Stimulated activated CD4-positive, alpha-beta T cell treated with anti-CD3 and anti-CD28 coated beads, Interleukin-12 subunit alpha, Interleukin-12 subunit beta, amount 100 ng/mL, for 4 hours (primary cell): ENCODE results near the gene COX19.

Source experiments
- DNase-seq: peaks from one replicate; pipeline ENCODE4 v3.0.0-alpha.2; 2020

Gene COX19

DNA sequence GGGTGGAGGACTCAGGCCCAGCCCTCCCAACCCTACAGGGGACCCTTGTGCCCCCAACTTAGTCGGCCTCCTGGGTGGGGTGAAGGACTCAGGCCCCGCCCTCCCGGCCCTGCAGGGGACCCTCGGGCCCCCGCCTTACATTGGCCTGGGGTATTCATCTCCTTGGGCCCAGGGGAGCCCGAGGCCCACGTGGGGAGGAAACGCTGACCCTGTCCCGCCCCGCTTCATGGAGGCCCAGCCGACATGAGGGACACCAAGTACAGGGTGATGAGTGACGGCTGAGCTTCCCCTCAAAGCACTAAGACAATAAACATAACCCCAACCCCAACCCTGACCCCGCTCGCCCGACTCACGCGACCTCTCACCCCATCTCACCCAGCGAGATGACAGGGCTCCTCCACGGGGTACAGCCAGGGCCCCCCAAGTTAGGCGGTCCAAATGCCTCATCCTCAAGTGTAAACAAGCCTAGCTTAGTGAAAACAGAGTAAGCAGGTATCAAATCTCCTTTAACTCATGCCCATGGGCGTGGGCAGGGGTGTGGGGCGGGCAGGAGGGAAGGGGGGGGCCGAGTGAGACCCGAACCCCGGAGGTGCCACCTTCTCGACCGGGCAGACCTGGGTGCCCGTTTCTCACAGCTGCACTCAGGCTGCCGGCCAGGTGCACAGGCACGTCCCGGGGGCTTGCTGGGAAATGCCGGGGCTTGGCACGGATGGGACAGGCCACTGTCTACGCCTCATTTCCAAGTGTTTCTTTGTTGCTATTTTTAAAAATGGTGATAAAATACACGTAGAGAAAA is 15.8 kb upstream of the COX19 start:
- no peak for DNase-seq

DNA sequence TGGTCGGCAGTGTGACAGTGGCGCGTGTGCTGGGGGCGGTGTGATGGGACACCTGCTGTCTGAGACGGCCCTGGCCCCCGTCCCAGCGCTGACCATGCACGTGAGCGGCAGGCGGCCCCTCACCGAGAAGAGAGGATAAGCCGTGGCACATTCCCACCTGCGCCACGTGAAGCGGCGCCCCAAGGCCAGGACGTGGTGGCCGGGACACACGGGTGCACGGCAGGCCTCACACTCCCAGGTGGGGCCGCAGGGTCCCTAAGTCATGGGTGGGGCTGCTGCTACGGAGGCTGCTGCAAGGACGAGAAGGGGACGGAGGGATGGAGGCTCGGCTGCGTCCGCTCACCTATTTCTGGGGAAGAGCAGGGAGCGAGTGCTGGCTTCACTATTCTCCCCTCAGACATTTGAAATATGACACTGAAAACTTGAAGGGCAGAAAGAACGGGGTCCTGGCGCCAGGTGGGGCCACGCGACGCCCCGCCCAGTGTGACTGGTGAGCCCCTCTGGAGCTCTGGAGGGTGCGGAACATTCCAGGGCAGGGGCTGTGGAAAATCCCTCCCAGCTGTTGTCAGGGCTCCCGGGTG is 15.1 kb upstream of the COX19 start:
- no peak for DNase-seq

DNA sequence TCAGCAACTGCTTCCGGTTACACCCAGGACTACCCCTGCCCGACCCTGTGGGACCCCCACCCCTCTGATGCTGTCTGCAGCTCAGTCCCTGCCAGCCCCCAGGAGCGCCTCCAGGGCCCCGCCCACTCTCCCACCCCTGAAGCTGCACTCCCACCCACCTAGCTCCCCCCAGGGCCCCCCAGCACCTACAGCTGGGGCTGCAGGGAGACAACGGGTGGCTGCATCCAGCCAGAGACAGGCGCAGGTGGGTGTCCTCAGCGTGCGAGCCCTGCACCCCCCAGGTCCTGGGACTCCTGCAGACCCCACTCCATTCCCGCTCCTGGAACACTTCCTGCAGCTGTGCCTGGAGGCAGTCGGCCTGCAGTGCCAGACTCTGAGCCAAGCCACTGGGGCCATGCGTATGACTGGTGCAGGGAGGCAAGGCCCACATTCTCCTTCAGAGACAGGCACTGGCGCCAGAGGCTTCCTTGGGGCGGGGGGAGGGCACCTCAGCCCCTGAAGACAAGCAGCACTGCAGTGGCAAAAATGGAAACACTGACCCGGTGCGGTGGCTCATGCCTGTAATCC is 13.7 kb upstream of the COX19 start:
- no peak for DNase-seq

DNA sequence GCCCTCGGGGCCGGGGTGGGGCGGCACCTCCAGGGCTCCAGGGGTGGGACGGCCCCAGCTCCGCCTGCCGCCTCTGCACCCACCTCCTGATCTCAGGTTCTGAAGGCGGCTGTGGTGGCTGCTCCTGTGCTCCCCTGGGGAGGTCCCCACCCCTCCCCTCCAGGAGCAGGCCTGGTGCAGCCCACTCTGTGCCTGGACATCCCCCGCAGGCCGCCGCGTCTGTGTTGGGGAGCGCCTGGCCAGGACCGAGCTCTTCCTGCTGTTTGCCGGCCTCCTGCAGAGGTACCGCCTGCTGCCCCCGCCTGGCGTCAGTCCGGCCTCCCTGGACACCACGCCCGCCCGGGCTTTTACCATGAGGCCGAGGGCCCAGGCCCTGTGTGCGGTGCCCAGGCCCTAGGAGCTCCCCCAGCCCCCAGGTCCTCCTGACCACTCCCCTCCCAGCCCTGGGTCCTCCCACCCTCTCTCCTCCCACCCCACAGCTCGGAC is 13.1 kb upstream of the COX19 start:
- no peak for DNase-seq

DNA sequence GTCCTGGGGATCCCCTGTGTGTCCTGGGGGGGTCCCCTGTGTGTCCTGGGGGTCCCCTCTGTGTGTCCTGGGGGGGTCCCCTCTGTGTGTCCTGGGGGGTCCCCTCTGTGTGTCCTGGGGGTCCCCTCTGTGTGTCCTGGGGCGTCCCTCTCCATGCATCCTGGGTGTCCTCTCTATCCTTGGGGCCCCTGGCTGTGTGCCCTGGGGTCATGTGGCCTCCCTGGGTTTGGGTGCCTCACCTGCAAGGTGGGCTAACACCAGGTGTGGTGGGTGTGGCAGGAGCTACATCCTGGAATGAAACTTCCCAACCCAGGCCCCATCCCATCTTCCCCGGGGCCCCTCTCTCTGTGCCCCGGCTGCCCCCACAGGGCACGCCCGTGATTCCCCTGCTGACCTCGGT is 12.6 kb upstream of the COX19 start:
- no peak for DNase-seq

DNA sequence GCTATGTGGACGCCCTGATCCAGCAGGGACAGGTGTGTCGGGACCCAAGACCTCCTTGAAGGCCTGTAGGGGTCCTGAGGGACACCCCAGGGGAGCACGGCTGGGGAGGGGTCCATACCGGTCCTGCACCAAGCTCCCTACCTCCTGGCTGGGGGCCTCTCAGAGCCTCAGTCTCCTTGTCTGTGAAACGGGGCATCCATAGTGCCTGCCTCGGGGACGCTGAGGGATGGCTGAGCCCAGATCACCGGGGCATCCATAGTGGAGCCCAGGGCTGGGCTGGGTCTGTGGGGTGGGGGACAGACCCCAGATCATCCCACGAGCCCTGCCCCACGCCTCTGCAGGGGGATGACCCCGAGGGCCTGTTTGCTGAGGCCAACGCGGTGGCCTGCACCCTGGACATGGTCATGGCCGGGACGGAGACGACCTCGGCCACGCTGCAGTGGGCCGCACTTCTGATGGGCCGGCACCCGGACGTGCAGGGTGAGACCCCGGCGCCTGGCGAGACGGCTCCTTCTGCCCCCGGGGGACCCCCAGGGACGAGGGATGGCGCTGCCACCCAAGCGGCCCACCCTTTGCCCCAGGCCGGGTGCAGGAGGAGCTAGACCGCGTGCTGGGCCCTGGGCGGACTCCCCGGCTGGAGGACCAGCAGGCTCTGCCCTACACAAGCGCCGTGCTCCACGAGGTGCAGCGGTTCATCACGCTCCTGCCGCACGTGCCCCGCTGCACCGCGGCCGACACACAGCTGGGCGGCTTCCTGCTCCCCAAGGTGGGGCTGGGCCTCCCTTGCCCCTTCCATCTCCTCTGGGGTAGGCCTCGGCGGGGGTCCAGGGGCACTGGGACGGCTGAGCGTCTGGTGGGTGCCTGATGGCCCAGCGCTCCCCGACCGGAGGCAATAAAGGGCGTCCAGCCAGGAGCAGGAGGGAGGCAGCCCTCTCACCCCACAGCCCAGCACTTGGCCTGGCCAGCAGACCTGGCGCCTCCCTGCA is 11.7 kb upstream of the COX19 start:
- no peak for DNase-seq

DNA sequence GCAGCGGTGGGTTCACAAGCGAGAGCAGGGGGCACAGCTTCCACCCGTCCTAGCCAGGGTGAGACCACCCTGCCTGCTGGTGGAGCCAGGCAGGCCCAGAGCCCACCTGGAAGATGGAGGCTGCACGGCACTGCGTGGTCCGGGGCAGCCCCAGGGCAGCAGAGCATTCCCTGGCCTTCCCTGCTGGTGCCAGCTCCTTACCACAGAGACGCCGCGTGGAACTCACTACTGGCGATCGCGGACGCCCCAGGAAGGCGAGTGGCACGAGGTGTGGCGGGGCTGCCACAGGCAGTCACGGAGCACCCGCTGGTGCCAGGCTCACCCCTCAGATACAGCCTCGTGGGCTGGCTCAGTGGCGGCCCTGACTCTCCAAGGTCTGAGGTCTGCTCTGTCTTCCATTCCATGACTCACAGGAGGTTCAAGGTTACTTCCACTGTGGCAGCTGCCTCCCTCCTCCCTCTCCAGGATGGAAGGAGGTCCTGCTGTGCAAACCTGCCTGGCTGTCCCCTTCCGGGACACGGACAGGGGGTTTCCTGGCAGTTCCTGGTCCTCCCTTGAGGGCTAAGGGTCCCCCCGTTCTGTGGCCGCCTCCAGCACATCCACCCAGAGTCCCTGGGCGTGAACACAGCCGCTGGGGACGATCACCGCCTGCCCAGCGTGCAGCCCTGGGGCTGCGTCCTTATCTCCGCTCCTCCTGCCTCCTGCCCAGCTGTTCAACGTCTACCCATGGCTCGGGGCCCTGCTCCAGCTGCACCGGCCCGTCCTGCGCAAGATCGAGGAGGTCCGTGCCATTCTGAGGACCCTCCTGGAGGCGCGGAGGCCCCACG is 10.8 kb upstream of the COX19 start:
- DNase-seq: no peak

DNA sequence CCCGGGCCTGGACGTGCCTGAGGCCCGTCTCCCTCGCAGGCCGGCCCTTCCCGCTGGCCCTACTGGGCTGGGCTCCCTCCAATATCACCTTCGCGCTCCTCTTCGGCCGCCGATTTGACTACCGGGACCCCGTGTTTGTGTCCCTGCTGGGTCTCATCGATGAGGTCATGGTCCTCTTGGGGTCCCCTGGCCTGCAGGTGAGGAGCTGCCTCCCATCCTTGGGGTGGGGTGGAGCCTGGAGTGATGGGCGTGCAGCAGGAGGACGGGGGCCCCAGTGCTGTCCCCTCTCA is 9.7 kb upstream of the COX19 start:
- no peak for DNase-seq

DNA sequence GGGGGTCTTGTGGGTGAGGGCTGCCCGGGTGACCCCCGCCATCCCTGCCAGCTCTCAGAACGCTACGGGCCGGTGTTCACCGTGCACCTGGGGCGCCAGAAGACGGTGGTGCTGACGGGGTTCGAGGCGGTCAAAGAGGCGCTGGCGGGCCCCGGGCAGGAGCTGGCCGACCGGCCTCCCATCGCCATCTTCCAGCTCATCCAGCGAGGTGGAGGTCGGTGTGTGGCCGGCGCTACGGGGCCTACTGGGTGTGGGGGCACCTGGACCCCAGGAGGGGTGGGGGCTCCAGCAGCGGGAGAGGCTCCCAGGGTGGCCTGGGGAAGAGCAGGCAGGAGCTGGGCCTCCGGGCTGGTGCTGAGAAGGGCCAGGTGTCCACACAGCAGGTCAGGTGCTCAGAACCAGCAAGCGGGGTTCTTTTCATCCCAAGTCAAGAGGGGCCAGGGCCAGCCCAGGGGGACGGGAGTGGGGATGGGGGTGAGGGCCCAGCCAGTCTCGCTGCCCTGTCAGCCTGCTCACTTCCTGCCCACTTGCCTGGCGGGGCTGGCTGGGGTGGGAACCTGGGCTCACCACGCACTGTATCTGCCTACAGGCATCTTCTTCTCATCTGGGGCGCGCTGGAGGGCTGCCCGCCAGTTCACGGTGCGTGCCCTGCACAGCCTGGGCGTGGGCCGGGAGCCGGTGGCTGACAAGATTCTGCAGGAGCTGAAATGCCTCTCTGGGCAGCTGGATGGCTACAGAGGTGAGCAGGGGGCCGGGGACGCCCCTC is 9.2 kb upstream of the COX19 start:
- no peak for DNase-seq

DNA sequence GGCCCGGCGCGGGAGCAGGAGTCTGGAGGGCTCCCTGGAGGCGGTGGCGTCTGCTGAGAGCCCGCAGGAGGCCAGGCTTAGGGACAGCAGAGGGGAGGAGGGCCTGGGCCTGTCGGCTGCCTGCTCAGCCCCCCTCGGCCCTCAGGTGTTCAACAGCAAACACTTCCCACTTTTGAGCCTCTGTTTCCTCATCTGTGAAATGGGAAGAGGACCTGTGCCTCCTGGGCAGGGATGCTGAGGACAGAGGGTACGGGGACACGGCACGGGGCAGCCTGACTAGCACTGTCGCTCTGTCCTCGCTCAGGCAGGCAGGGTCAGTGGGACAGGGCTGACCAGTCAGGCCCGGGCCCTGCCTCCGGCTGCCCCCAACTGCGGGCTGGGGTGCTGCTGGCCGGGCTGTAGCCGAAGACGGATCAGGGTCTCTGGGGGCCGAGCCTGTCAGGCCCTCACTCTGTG is 8.3 kb upstream of the COX19 start:
- no peak for DNase-seq

DNA sequence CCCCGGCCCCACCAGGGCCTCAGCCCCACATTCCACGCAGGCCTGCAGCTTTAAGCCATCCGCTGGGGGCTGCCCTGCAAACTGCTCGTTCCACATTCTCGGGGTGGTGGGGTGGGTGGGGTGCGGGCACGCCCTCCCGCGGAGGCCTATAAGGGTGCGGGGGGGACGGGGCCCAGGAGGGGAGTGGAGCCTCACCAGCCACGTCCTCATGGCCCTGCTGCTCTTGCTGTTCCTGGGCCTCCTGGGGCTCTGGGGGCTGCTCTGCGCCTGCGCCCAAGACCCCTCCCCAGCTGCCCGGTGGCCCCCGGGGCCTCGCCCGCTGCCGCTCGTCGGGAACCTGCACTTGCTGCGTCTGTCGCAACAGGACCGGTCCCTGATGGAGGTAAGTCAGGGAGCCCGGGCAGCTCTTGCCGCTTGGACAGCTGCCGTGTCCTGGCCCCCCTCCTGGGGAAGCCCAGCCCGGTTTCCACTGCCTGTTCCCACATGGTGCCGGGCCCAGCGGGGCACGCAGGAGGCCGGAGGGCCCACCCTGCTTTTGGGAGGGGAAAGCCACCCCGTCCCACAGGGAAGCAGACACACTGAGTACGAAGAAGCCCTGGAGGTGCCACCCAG is 7.8 kb upstream of the COX19 start, which contains the start of gene CYP2W1:
TSS of gene CYP2W1 (plus strand) at position 178 of the 612 bp plus-strand sequence. CDS start at position 209, 31 bp downstream.
- DNase-seq: no peak

DNA sequence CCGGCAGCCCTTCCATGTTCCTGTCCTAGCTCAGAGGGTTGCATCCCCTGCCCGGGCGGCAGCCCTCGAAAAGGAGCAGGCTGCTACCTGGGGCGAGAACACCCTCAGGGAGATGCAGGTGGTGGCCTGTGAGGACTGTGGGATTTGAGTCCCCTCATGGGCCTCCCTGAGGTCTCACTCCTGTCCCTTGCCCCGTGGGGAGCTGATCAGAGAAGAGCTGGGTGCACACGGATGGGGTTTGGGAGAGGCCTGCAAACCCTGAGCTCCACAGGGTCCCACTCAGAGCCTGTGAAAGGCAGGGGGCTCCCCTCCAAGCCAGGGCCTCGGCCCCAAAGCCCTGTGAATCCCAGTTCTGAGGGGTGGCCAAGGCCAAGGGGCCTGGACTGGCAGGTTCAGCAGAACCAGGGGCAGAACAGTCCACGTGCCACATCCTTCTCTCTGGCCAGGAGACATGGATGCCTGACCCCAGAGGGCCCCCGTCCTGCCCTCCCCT is 7.2 kb upstream of the COX19 start:
- DNase-seq: no peak

DNA sequence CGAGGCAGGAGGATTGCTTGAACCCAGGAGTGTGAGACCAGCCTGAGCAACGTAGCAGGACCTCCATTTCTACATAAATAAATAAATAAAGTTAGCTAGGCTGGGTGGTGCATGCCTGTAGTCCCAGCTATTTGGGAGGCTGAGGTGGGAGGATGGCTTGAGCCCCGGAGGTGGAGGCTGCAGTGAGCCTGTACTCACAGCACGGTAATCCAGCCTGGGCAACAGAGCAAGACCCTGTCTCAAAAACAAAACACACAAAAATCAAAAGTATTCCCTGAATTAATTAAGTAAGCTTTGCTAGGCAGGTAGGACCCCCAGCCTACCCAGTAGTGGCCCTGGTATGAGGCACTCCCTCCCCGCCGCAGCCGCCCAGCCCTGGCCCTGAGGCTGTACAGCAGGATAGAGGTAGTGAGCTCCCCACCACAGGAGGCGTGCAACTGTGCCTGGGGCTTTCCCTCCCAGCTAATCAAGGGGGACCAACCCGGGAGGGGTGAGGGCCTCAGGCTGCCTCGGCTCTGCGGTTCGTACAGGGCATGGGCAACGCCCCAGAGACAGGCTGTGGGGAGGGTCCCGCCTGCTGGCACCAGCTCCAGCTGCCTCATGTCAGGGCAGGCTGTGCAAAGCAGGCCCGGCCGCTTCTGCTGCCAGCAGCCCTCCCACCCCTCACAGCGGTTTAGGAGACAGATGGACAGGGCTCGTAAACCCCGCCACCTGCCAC is 6.6 kb upstream of the COX19 start:
- no peak for DNase-seq

DNA sequence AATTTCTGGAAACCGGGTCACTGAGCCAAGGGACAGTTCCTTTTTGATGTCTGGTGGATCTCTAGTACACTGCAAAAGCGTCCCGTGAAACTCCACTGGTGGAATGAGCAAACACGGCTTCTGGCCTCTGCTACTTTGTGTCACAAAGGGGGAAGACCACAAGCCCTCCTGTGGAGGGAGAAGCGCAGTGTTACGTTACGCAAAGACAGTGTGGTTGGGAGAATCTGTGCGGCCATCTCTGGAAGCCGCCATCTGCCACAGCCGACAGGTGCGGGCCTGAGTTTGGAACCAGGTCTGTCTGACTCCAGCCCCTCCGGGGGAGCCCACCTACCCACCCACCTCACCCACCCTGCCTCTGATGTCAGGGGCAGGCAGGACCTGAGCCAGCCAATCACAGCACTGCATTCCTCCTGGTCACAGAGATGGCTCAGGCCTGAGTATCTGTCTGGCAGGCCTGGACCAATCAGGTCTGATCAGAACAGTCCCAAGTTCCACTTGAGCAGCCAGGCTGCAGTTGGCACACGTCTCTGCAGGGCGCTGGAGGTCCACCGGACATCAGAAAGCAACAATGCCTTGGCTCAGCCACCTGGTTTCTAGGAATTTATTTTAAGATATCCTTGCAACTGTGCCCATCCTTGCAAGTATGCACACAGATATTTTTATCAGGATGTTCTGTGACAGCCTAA is 4.7 kb upstream of the COX19 start:
- DNase-seq: no peak

DNA sequence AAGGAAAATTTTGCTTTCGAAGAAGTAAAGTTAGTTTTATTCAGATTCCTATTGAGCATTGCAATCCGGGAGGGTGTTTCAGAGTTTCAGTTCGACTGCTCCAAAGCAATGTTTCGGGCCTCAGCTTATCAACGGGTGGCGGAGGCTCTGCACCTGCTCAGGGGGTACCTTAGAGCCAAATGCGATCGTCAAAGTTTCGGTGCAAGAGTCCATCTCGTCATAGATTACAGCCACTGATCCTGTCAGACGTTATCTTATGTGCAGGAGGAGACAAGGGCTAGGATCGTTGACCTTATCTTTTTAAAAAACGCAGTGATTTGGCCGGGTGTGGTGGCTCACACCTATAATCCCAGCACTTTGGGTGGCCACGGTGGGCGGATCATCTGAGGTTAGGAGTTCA is 3.8 kb upstream of the COX19 start:
- DNase-seq: no peak

DNA sequence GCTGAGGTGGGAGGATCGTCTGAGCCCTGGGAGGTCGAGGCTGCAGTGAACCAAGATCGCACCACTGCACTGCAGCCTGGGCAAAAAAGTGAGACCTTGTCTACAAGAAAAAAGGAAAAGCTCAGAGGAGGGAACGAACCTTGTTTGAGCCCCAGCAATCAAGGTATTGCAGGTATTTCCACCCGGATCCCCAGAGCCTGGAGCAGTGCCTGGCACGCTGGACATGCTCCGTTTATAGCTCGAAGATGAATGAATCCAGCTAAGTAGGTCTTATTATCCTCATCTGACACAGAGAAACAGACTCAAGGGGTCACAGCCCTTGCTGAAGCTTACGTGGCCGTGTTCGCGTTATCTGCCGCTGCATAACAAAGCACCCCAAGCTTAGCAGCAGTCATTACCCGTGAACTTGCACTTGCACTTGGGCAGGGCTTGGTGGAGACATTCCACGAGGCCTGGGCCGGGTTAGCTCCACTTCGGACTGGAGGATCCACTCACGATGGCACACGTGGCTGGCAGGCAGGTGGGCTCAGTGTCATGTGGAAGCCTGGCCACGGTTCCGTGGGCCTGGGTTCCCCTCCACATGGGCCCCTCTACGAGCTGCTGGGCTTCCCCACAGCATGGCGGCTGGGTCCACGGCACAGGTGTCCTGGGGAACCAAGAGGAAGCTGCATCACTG is 3.2 kb upstream of the COX19 start:
- DNase-seq: no peak

DNA sequence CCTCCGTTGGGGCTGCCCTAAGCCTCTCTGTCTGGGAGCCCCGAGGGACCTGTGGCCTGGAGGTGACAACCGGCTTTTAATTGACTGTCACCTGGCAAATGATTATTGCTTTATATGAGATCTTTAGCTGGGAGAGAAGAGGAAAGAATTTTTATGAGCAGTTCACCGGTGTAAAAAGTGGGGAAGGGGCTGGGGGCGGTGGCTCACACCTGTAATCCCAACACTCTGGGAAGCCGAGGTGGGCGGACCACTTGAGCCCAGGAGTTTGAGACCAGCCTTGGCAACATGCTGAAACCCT is 2.6 kb upstream of the COX19 start:
- DNase-seq: no peak

DNA sequence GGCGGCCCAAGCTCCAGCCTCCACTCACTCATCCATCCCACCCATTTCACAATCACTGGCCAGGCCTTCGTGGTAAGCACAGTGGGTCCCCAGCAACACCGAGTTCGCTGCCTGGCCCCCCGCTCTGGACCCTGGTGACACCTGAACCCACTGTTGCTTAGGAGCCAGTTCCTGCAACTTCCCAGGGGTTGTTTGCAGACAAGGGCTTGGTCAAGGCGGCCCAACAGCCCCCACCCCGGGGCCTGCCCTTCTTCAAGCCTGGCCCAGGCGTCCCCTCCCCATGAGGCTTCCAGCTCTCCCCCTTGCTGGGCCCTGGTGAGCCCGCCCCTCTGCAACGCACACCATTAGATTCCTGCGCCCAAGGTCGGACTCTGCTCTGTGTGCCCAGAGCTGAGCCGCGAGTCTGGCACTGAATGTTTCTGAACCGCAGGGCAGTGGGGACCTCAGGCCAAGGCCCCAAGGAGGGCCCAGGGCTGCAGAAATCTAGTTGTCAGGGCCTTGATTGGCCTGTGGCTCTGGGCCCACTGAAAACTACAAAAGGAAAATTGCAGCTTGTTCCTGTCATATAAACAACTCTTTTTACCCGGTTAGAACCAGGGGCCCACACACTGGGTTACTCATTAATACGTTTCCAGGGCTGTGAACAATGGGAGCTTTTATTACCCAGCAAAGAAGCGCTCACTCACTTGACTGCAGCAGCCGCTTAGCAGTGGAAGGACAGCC is 2.1 kb upstream of the COX19 start:
- no peak for DNase-seq
